ENCODE measurements around the gene GPR160.

The GPR160 gene

GRCh38 chr3:169993761-169994160, 44.0 kb upstream of the GPR160 start:
- Histone ChIP-seq H3K23ac (ENCODE audit: low read length in 2 of 2) (no peak overlapping the region), H3K4me3 (ENCODE audit: insufficient read depth in 1 of 2, low read depth in 1 of 2, low read length in 2 of 2) (no peak overlapping the region), H3K4me2 (ENCODE audit: low read length, poor library complexity, severe bottlenecking) (no peak overlapping the region), H3K4me1 (ENCODE audit: control insufficient read depth, insufficient read depth, low read depth, low read length) (no peaks in the 10 kb centered on the region), H3K18ac (ENCODE audit: low read depth in 1 of 2, low read length in 2 of 2) (no peak overlapping the region), H3K27me3 (ENCODE audit: control insufficient read depth in 1 of 2, insufficient read depth in 1 of 2, low read length in 2 of 2) (no peaks in the 10 kb centered on the region), H2BK5ac (ENCODE audit: low read depth, low read length, poor library complexity, severe bottlenecking) (no peak overlapping the region), H2BK12ac (ENCODE audit: low read length in 2 of 2) (no peak overlapping the region), H3K27ac (ENCODE audit: low read length, poor library complexity, severe bottlenecking) (no peak overlapping the region), H2AFZ (ENCODE audit: low read depth, low read length) (no peak overlapping the region), H4K91ac (ENCODE audit: low read length) (no peak overlapping the region), H2AK5ac (ENCODE audit: low read length, severe bottlenecking) (no peak overlapping the region), H3K79me1 (replicated peaks; ENCODE audit: low read length, poor library complexity, severe bottlenecking) (peaks cover 6% of the 10 kb centered on the region), H3K9me3 (ENCODE audit: control insufficient read depth, low read length) (no peaks in the 10 kb centered on the region), H2BK120ac (ENCODE audit: low read depth, low read length) (no peak overlapping the region), H3K36me3 (ENCODE audit: control insufficient read depth in 1 of 2, insufficient read depth in 2 of 2, low read depth in 1 of 2, low read length in 2 of 2) (peaks cover 16 to 79% of the 10 kb centered on the region in 2 experiments), H2BK15ac (ENCODE audit: low read depth, poor library complexity, severe bottlenecking) (no peak overlapping the region), H3K14ac (ENCODE audit: low read length in 2 of 2) (no peak overlapping the region), H3K4ac (ENCODE audit: low read depth in 1 of 2, low read length in 2 of 2) (no peak overlapping the region), H3K9ac (ENCODE audit: low read length) (no peak overlapping the region), H4K8ac (ENCODE audit: low read length) (no peak overlapping the region)
- no peak for DNase-seq
- no CpG with 5 or more reads among the region's 3 CpGs for WGBS

DNA sequence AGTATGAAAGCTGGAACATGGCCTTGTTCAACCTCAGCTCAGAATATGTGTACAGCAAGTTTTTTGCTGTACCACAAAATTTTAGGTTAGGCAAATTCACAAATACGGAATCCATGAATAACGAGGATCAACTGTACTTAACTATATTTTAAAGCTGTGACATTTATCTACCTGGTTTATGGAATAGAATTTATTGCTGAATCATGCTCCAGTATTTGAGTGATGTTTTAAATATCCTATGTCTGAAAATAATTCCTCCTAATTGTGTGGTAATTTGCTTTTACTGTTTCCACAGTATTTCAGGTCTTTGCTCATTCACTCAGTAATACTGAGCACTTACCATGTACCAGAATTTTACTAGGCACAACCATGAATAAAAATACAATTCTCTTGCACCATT, 41.7 kb upstream of the GPR160 start:
- Histone ChIP-seq H3K27me3 (ENCODE audit: control insufficient read depth in 1 of 2, insufficient read depth in 1 of 2, low read length in 2 of 2) (no peaks in the 10 kb centered on the region), H2AK5ac (ENCODE audit: low read length, severe bottlenecking) (no peak overlapping the region), H3K27ac (ENCODE audit: low read length, poor library complexity, severe bottlenecking) (no peak overlapping the region), H3K9me3 (ENCODE audit: control insufficient read depth, low read length) (no peaks in the 10 kb centered on the region), H3K14ac (ENCODE audit: low read length in 2 of 2) (no peak overlapping the region), H3K23ac (ENCODE audit: low read length in 2 of 2) (no peak overlapping the region), H2BK120ac (ENCODE audit: low read depth, low read length) (no peak overlapping the region), H3K4me2 (ENCODE audit: low read length, poor library complexity, severe bottlenecking) (no peak overlapping the region), H3K79me1 (replicated peaks; ENCODE audit: low read length, poor library complexity, severe bottlenecking) (peaks cover 6% of the 10 kb centered on the region), H2BK12ac (ENCODE audit: low read length in 2 of 2) (no peak overlapping the region), H3K4ac (ENCODE audit: low read depth in 1 of 2, low read length in 2 of 2) (no peak overlapping the region), H3K9ac (ENCODE audit: low read length) (no peak overlapping the region), H2AFZ (ENCODE audit: low read depth, low read length) (no peak overlapping the region), H4K8ac (ENCODE audit: low read length) (no peak overlapping the region), H4K91ac (ENCODE audit: low read length) (no peak overlapping the region), H2BK15ac (ENCODE audit: low read depth, poor library complexity, severe bottlenecking) (no peak overlapping the region), H2BK5ac (ENCODE audit: low read depth, low read length, poor library complexity, severe bottlenecking) (no peak overlapping the region), H3K18ac (ENCODE audit: low read depth in 1 of 2, low read length in 2 of 2) (no peak overlapping the region), H3K4me3 (ENCODE audit: insufficient read depth in 1 of 2, low read depth in 1 of 2, low read length in 2 of 2) (no peak overlapping the region), H3K4me1 (ENCODE audit: control insufficient read depth, insufficient read depth, low read depth, low read length) (no peaks in the 10 kb centered on the region), H3K36me3 (ENCODE audit: control insufficient read depth in 1 of 2, insufficient read depth in 2 of 2, low read depth in 1 of 2, low read length in 2 of 2) (peaks cover 15 to 59% of the 10 kb centered on the region in 2 experiments)
- DNase-seq = no peak
- WGBS = no CpG with 5 or more reads among the region's 2 CpGs

DNA sequence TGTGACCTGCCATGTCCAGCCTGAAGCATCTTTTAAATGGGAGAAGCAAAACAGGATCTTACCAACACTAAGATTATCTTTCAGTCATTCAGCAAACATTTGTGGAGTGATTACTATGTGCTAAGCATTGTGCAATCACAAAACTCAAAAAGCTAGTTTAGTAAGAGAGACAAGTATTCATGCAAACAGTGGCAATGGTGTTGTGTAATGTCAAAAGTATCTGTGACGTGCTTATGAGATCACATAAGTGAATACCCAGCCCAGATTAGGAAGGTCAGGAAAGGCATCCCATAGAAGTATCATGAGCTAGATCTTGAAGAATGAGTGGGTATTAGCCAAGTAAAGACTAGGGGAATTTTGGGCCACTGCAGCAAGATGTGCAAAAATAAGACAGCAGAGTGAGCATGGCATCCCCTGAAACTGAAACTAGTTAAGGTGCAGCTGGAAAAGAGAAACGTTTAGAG, 39.1 kb upstream of the GPR160 start:
- Histone ChIP-seq H2AK5ac (ENCODE audit: low read length, severe bottlenecking) (no peak overlapping the region), H3K9ac (ENCODE audit: low read length) (no peak overlapping the region), H2AFZ (ENCODE audit: low read depth, low read length) (no peak overlapping the region), H3K27me3 (ENCODE audit: control insufficient read depth in 1 of 2, insufficient read depth in 1 of 2, low read length in 2 of 2) (no peaks in the 10 kb centered on the region), H3K18ac (ENCODE audit: low read depth in 1 of 2, low read length in 2 of 2) (no peak overlapping the region), H3K23ac (ENCODE audit: low read length in 2 of 2) (no peak overlapping the region), H2BK120ac (ENCODE audit: low read depth, low read length) (no peak overlapping the region), H3K36me3 (ENCODE audit: control insufficient read depth in 1 of 2, insufficient read depth in 2 of 2, low read depth in 1 of 2, low read length in 2 of 2) (peaks cover 8 to 33% of the 10 kb centered on the region in 2 experiments), H3K4ac (ENCODE audit: low read depth in 1 of 2, low read length in 2 of 2) (no peak overlapping the region), H3K79me1 (replicated peaks; ENCODE audit: low read length, poor library complexity, severe bottlenecking) (peaks cover 2% of the 10 kb centered on the region), H3K4me3 (ENCODE audit: insufficient read depth in 1 of 2, low read depth in 1 of 2, low read length in 2 of 2) (no peak overlapping the region), H4K8ac (ENCODE audit: low read length) (no peak overlapping the region), H3K27ac (ENCODE audit: low read length, poor library complexity, severe bottlenecking) (no peak overlapping the region), H2BK5ac (ENCODE audit: low read depth, low read length, poor library complexity, severe bottlenecking) (no peak overlapping the region), H2BK12ac (ENCODE audit: low read length in 2 of 2) (no peak overlapping the region), H4K91ac (ENCODE audit: low read length) (no peak overlapping the region), H2BK15ac (ENCODE audit: low read depth, poor library complexity, severe bottlenecking) (no peak overlapping the region), H3K4me2 (ENCODE audit: low read length, poor library complexity, severe bottlenecking) (no peak overlapping the region), H3K4me1 (ENCODE audit: control insufficient read depth, insufficient read depth, low read depth, low read length) (no peaks in the 10 kb centered on the region), H3K9me3 (ENCODE audit: control insufficient read depth, low read length) (no peaks in the 10 kb centered on the region), H3K14ac (ENCODE audit: low read length in 2 of 2) (no peak overlapping the region)
- DNase-seq = peak; percentile 76
- WGBS = 71% methylated on average over 2 of the region's 2 CpGs

GRCh38 chr3:169999433-169999832, 38.4 kb upstream of the GPR160 start:
- no peak overlapping the region for H3K18ac ChIP-seq (ENCODE audit: low read depth in 1 of 2, low read length in 2 of 2)
- no peak overlapping the region for H3K4ac ChIP-seq (ENCODE audit: low read depth in 1 of 2, low read length in 2 of 2)
- no peaks in the 10 kb centered on the region for H3K9me3 ChIP-seq (ENCODE audit: control insufficient read depth, low read length)
- H3K23ac ChIP-seq (ENCODE audit: low read length in 2 of 2) = no peak overlapping the region
- H4K8ac ChIP-seq (ENCODE audit: low read length) = no peak overlapping the region
- H3K9ac ChIP-seq (ENCODE audit: low read length) = no peak overlapping the region
- no CpG with 5 or more reads among the region's 1 CpG for WGBS
- no peak overlapping the region for H2BK120ac ChIP-seq (ENCODE audit: low read depth, low read length)
- H3K27me3 ChIP-seq (ENCODE audit: control insufficient read depth in 1 of 2, insufficient read depth in 1 of 2, low read length in 2 of 2) = no peaks in the 10 kb centered on the region
- no peak overlapping the region for H3K4me3 ChIP-seq (ENCODE audit: insufficient read depth in 1 of 2, low read depth in 1 of 2, low read length in 2 of 2)
- H3K14ac ChIP-seq (ENCODE audit: low read length in 2 of 2) = no peak overlapping the region
- DNase-seq = no peak
- no peak overlapping the region for H4K91ac ChIP-seq (ENCODE audit: low read length)
- H2BK15ac ChIP-seq (ENCODE audit: low read depth, poor library complexity, severe bottlenecking) = no peak overlapping the region
- H3K27ac ChIP-seq (ENCODE audit: low read length, poor library complexity, severe bottlenecking) = no peak overlapping the region
- no peak overlapping the region for H2BK5ac ChIP-seq (ENCODE audit: low read depth, low read length, poor library complexity, severe bottlenecking)
- no peak overlapping the region for H2BK12ac ChIP-seq (ENCODE audit: low read length in 2 of 2)
- no peak overlapping the region for H2AK5ac ChIP-seq (ENCODE audit: low read length, severe bottlenecking)
- H3K4me1 ChIP-seq (ENCODE audit: control insufficient read depth, insufficient read depth, low read depth, low read length) = no peaks in the 10 kb centered on the region
- peaks cover 8 to 26% of the 10 kb centered on the region in 2 experiments for H3K36me3 ChIP-seq (ENCODE audit: control insufficient read depth in 1 of 2, insufficient read depth in 2 of 2, low read depth in 1 of 2, low read length in 2 of 2)
- no peak overlapping the region for H2AFZ ChIP-seq (ENCODE audit: low read depth, low read length)
- no peak overlapping the region for H3K4me2 ChIP-seq (ENCODE audit: low read length, poor library complexity, severe bottlenecking)
- peaks cover 2% of the 10 kb centered on the region for H3K79me1 ChIP-seq (replicated peaks; ENCODE audit: low read length, poor library complexity, severe bottlenecking)

Data from mesenchymal stem cell (in vitro differentiated cells and primary cell).